ENCODE results near the gene WSCD1.

Gene WSCD1

DNA sequence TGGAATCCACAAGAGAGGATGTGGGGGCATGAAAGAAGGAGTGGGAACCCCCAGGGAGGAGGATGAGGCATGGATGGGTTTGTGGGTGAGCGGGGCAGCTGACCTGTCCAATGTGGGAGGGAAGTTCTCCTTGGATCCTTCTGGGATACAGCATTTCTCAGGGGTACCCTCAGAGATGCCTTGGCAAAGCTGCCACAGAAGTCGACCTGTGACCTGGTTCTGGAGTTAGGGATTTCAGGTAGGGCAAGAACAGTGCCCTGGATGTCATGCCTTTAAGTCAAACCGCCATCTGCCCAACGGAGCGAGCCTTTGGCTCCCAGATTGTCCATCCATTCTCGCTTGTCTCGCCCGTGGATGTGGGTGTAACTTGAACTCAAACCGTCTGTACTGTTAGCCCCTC lies 30.0 kb downstream of the WSCD1 start:
- Histone ChIP-seq H3K27me3 (ENCODE audit: control insufficient read depth in 1 of 2, insufficient read depth in 2 of 2, low read length in 2 of 2) (no peaks in the 10 kb centered on the region), H3K27ac (ENCODE audit: low read depth, low read length) (no peak overlapping the region), H3K9ac (ENCODE audit: low read length) (no peak overlapping the region), H3K36me3 (ENCODE audit: insufficient read depth, low read length) (no peaks in the 10 kb centered on the region), H3K4me3 (ENCODE audit: low read depth in 1 of 2, low read length in 2 of 2) (no peak overlapping the region), H3K4me1 (ENCODE audit: insufficient read depth, low read length) (no peaks in the 10 kb centered on the region), H3K9me3 (ENCODE audit: low read length) (no peaks in the 10 kb centered on the region)

GRCh38 chr17:6100891-6101500 lies 30.8 kb downstream of the WSCD1 start:
- no peak overlapping the region for H3K9ac ChIP-seq (ENCODE audit: low read length)
- H3K27ac ChIP-seq (ENCODE audit: low read depth, low read length): no peak overlapping the region
- no peaks in the 10 kb centered on the region for H3K27me3 ChIP-seq (ENCODE audit: control insufficient read depth in 1 of 2, insufficient read depth in 2 of 2, low read length in 2 of 2)
- no peaks in the 10 kb centered on the region for H3K9me3 ChIP-seq (ENCODE audit: low read length)
- no peak overlapping the region for H3K4me3 ChIP-seq (ENCODE audit: low read depth in 1 of 2, low read length in 2 of 2)
- no peaks in the 10 kb centered on the region for H3K4me1 ChIP-seq (ENCODE audit: insufficient read depth, low read length)
- H3K36me3 ChIP-seq (ENCODE audit: insufficient read depth, low read length): no peaks in the 10 kb centered on the region

- no peaks in the 10 kb centered on the region for H3K4me1 ChIP-seq (ENCODE audit: insufficient read depth, low read length)
- H3K9ac ChIP-seq (ENCODE audit: low read length): no peak overlapping the region
- H3K27ac ChIP-seq (ENCODE audit: low read depth, low read length): no peak overlapping the region
- no peaks in the 10 kb centered on the region for H3K27me3 ChIP-seq (ENCODE audit: control insufficient read depth in 1 of 2, insufficient read depth in 2 of 2, low read length in 2 of 2)
- H3K4me3 ChIP-seq (ENCODE audit: low read depth in 1 of 2, low read length in 2 of 2): no peak overlapping the region
- H3K36me3 ChIP-seq (ENCODE audit: insufficient read depth, low read length): no peaks in the 10 kb centered on the region
- no peaks in the 10 kb centered on the region for H3K9me3 ChIP-seq (ENCODE audit: low read length)
These were observed 31.5 kb downstream of the WSCD1 start for GRCh38 chr17:6101706-6102105.

- Histone ChIP-seq H3K9ac (ENCODE audit: low read length) (no peak overlapping the region), H3K36me3 (ENCODE audit: insufficient read depth, low read length) (no peaks in the 10 kb centered on the region), H3K9me3 (ENCODE audit: low read length) (no peaks in the 10 kb centered on the region), H3K27ac (ENCODE audit: low read depth, low read length) (no peak overlapping the region), H3K4me1 (ENCODE audit: insufficient read depth, low read length) (no peaks in the 10 kb centered on the region), H3K27me3 (ENCODE audit: control insufficient read depth in 1 of 2, insufficient read depth in 2 of 2, low read length in 2 of 2) (no peaks in the 10 kb centered on the region), H3K4me3 (ENCODE audit: low read depth in 1 of 2, low read length in 2 of 2) (no peak overlapping the region)
These were observed 32.4 kb downstream of the WSCD1 start for GRCh38 chr17:6102615-6103014.

DNA sequence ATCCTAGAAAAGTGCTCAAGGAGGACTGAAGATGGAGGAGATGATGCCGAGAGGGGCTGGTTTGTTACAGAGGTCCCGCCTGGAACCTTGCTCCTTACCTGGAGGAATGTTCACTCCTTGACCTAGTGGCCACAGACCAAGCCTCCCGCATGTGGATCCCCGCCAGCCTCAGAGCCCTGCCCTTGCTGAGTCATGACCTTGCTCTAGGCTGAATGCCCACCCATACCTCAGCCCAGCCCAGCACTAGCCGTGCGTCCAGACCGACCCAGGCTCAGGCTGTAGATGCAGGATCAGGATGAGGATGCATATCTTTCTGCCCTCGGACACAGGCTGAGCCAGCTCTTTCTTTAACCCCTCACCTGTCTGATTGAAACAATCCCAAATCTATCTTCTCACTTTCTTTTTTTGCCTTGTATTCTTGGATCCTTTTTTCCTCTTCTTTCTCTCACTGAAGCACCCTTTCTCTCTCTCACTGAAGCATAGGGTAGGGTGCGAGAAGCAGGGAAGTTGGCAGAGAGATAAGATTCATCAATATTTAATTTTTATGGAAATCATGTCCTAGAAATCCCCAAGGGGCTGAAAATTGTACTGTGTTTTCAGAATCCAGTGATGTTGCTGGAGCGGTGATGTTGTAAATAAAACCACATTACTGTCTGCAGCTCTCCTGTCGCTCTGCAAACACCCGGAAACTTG lies 34.9 kb downstream of the WSCD1 start:
- Histone ChIP-seq H3K27me3 (ENCODE audit: control insufficient read depth in 1 of 2, insufficient read depth in 2 of 2, low read length in 2 of 2) (no peaks in the 10 kb centered on the region), H3K4me1 (ENCODE audit: insufficient read depth, low read length) (no peaks in the 10 kb centered on the region), H3K36me3 (ENCODE audit: insufficient read depth, low read length) (no peaks in the 10 kb centered on the region), H3K9ac (ENCODE audit: low read length) (no peak overlapping the region), H3K27ac (ENCODE audit: low read depth, low read length) (no peak overlapping the region), H3K9me3 (ENCODE audit: low read length) (no peaks in the 10 kb centered on the region), H3K4me3 (ENCODE audit: low read depth in 1 of 2, low read length in 2 of 2) (no peak overlapping the region)

DNA sequence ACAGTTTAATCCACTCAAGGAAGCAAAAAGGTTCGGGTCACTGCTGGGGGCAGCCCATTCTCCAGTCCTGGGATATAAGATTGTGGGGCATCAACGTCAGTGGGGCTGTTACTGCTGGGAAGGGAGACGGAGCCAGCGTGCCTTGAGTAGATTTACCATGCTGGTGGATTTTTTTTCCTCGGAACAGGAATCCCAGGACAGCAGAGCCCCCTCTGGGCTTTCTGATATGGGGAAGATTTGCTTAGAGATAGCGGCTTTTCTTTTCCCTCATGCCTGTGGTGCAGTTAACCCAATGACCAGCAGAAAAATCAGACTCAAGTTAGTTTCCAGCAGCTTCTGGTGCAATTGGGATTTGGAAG lies 35.4 kb downstream of the WSCD1 start:
- no peak overlapping the region for H3K9ac ChIP-seq (ENCODE audit: low read length)
- no peaks in the 10 kb centered on the region for H3K4me1 ChIP-seq (ENCODE audit: insufficient read depth, low read length)
- no peaks in the 10 kb centered on the region for H3K27me3 ChIP-seq (ENCODE audit: control insufficient read depth in 1 of 2, insufficient read depth in 2 of 2, low read length in 2 of 2)
- no peak overlapping the region for H3K4me3 ChIP-seq (ENCODE audit: low read depth in 1 of 2, low read length in 2 of 2)
- H3K9me3 ChIP-seq (ENCODE audit: low read length): no peaks in the 10 kb centered on the region
- no peak overlapping the region for H3K27ac ChIP-seq (ENCODE audit: low read depth, low read length)
- no peaks in the 10 kb centered on the region for H3K36me3 ChIP-seq (ENCODE audit: insufficient read depth, low read length)

- no peaks in the 10 kb centered on the region for H3K27me3 ChIP-seq (ENCODE audit: control insufficient read depth in 1 of 2, insufficient read depth in 2 of 2, low read length in 2 of 2)
- H3K4me1 ChIP-seq (ENCODE audit: insufficient read depth, low read length): no peaks in the 10 kb centered on the region
- no peak overlapping the region for H3K27ac ChIP-seq (ENCODE audit: low read depth, low read length)
- no peak overlapping the region for H3K9ac ChIP-seq (ENCODE audit: low read length)
- H3K36me3 ChIP-seq (ENCODE audit: insufficient read depth, low read length): no peaks in the 10 kb centered on the region
- H3K4me3 ChIP-seq (ENCODE audit: low read depth in 1 of 2, low read length in 2 of 2): no peak overlapping the region
- H3K9me3 ChIP-seq (ENCODE audit: low read length): no peaks in the 10 kb centered on the region
These were observed 36.0 kb downstream of the WSCD1 start for GRCh38 chr17:6106212-6106611.

DNA sequence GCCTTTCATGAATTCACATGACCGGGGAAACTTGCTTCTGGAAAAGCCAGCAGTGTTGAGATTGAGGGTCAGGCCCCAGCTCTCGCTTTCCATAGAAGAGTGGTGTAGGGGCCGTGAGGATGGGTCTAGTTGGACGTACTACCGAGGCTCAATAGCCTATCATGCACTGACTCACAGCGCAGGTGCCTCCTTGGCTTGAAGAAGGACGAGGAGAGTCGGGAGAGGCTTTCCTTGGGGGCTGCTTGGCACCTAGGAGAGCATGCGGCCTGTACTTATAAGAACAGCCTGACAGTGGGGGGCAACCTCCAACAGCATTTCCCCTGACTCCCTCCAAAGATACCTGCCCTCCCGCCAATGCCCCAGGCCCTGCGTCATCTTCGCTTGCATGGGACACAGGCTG lies 37.6 kb downstream of the WSCD1 start:
- Histone ChIP-seq H3K27ac (ENCODE audit: low read depth, low read length) (no peak overlapping the region), H3K27me3 (ENCODE audit: control insufficient read depth in 1 of 2, insufficient read depth in 2 of 2, low read length in 2 of 2) (no peaks in the 10 kb centered on the region), H3K9ac (ENCODE audit: low read length) (no peak overlapping the region), H3K4me3 (ENCODE audit: low read depth in 1 of 2, low read length in 2 of 2) (no peak overlapping the region), H3K36me3 (ENCODE audit: insufficient read depth, low read length) (no peaks in the 10 kb centered on the region), H3K4me1 (ENCODE audit: insufficient read depth, low read length) (no peaks in the 10 kb centered on the region), H3K9me3 (ENCODE audit: low read length) (no peaks in the 10 kb centered on the region)

GRCh38 chr17:6108382-6108781 lies 38.2 kb downstream of the WSCD1 start:
- H3K4me1 ChIP-seq (ENCODE audit: insufficient read depth, low read length): no peaks in the 10 kb centered on the region
- no peak overlapping the region for H3K27ac ChIP-seq (ENCODE audit: low read depth, low read length)
- H3K9ac ChIP-seq (ENCODE audit: low read length): no peak overlapping the region
- no peaks in the 10 kb centered on the region for H3K36me3 ChIP-seq (ENCODE audit: insufficient read depth, low read length)
- H3K27me3 ChIP-seq (ENCODE audit: control insufficient read depth in 1 of 2, insufficient read depth in 2 of 2, low read length in 2 of 2): no peaks in the 10 kb centered on the region
- H3K9me3 ChIP-seq (ENCODE audit: low read length): no peaks in the 10 kb centered on the region
- H3K4me3 ChIP-seq (ENCODE audit: low read depth in 1 of 2, low read length in 2 of 2): no peak overlapping the region

- H3K9ac ChIP-seq (ENCODE audit: low read length): no peak overlapping the region
- no peak overlapping the region for H3K27ac ChIP-seq (ENCODE audit: low read depth, low read length)
These were observed 38.8 kb downstream of the WSCD1 start for GRCh38 chr17:6108987-6109386.

GRCh38 chr17:6109536-6109935 lies 39.4 kb downstream of the WSCD1 start:
- Histone ChIP-seq H3K9ac (ENCODE audit: low read length) (no peak overlapping the region), H3K27me3 (ENCODE audit: control insufficient read depth in 1 of 2, insufficient read depth in 2 of 2, low read length in 2 of 2) (no peaks in the 10 kb centered on the region), H3K36me3 (ENCODE audit: insufficient read depth, low read length) (no peaks in the 10 kb centered on the region), H3K4me1 (ENCODE audit: insufficient read depth, low read length) (no peaks in the 10 kb centered on the region), H3K4me3 (ENCODE audit: low read depth in 1 of 2, low read length in 2 of 2) (no peak overlapping the region), H3K27ac (ENCODE audit: low read depth, low read length) (no peak overlapping the region), H3K9me3 (ENCODE audit: low read length) (no peaks in the 10 kb centered on the region)

More at GRCh38 chr17:6108987-6109386, 38.8 kb downstream of the WSCD1 start:
- Histone ChIP-seq H3K9me3 (ENCODE audit: low read length) (no peaks in the 10 kb centered on the region), H3K4me3 (ENCODE audit: low read depth in 1 of 2, low read length in 2 of 2) (no peak overlapping the region), H3K27me3 (ENCODE audit: control insufficient read depth in 1 of 2, insufficient read depth in 2 of 2, low read length in 2 of 2) (no peaks in the 10 kb centered on the region), H3K36me3 (ENCODE audit: insufficient read depth, low read length) (no peaks in the 10 kb centered on the region), H3K4me1 (ENCODE audit: insufficient read depth, low read length) (no peaks in the 10 kb centered on the region)

GRCh38 chr17:6110088-6110487 lies 39.9 kb downstream of the WSCD1 start:
- Histone ChIP-seq H3K4me3 (ENCODE audit: low read depth in 1 of 2, low read length in 2 of 2) (no peak overlapping the region), H3K27me3 (ENCODE audit: control insufficient read depth in 1 of 2, insufficient read depth in 2 of 2, low read length in 2 of 2) (no peaks in the 10 kb centered on the region), H3K4me1 (ENCODE audit: insufficient read depth, low read length) (no peaks in the 10 kb centered on the region), H3K36me3 (ENCODE audit: insufficient read depth, low read length) (no peaks in the 10 kb centered on the region), H3K9ac (ENCODE audit: low read length) (no peak overlapping the region), H3K27ac (ENCODE audit: low read depth, low read length) (no peak overlapping the region), H3K9me3 (ENCODE audit: low read length) (no peaks in the 10 kb centered on the region)

Data from muscle layer of colon (tissue), 2 donors.